Psoas muscle (tissue), 8 donors: Measurements from ENCODE around the gene SF3A2. TPM values are rescaled to one million over a fixed set of nuclear protein-coding genes. Genes with fewer than 3 reads are reported as not detected.

Experiments used
- ATAC-seq, 4 donors: fragments of 200-7000 bp; cut with Tn5 transposase; one replicate each; pipeline ENCODE4 v1.9.1; 2020; ENCODE audit warnings: moderate library complexity in 3 of 4, mild to moderate bottlenecking in 2 of 4
- DNase-seq, 2 donors: peaks; one replicate each; pipeline ENCODE4 v3.0.0-alpha.2; 2020
- H3K27ac ChIP-seq: fragments of 200-600 bp; one replicate; pipeline ENCODE4 v1.8.0; 2022
- H3K27me3 ChIP-seq, 3 donors: fragments of 200-600 bp in 1 of 3; one replicate each; pipeline versions ENCODE4 v1.6.1 to v1.8.0; 2013 to 2022; ENCODE audit warnings: low read length in 2 of 3, mild to moderate bottlenecking in 2 of 3, moderate library complexity in 1 of 3; ENCODE audit not compliant: insufficient read depth in 3 of 3
- H3K36me3 ChIP-seq, 2 donors: fragments of 200-600 bp in 1 of 2; one replicate each; pipeline versions ENCODE4 v1.6.1 to v1.8.0; 2013 to 2022; ENCODE audit warnings: low read depth in 1 of 2, mild to moderate bottlenecking in 1 of 2, moderate library complexity in 1 of 2; ENCODE audit not compliant: insufficient read depth in 1 of 2
- H3K4me1 ChIP-seq: fragments of 200-600 bp; one replicate; pipeline ENCODE4 v1.8.0; 2022
- H3K4me3 ChIP-seq: fragments of 200-600 bp; one replicate; pipeline ENCODE4 v1.8.0; 2022; ENCODE audit warnings: mild to moderate bottlenecking
- H3K9me3 ChIP-seq: fragments of 200-600 bp; one replicate; pipeline ENCODE4 v1.8.0; 2022
- CTCF ChIP-seq: fragments of 200-600 bp; IDR thresholded peaks from one replicate; pipeline ENCODE4 v1.8.0; 2022; ENCODE audit warnings: antibody characterized with exemption
- WGBS, 3 donors: extraction: QIAGEN DNeasy Blood & Tissue Kit; methylation state at CpG; one replicate each; pipeline versions ENCODE4 v1.1.6 to v1.1.7; 2013; 5-methylcytosine and 5-hydroxymethylcytosine counted together
- intact Hi-C, 2 donors: fragments of 100-400 bp; cut with DNase I; formaldehyde crosslinking; loops; one replicate each; pipeline versions ENCODE4 v1.11.0 to v1.14.2; 2022
- polyA plus RNA-seq, 3 donors: library from polyadenylated mRNA; stranded (reverse); fragments of 200-250 nt; gene quantifications; one replicate each; pipeline ENCODE4 v1.2.3, GENCODE V29; 2013
- total RNA-seq, 4 donors: library from RNA; stranded (reverse); fragmentation: NEBNext Ultra II Directional in 2 of 4; extraction: Animal tissue kit (Norgen Biotek cat#: 25700) in 2 of 4; gene quantifications; one replicate each; pipeline versions ENCODE4 v1.2.1 to v1.2.4, GENCODE V29; 2021 to 2023
- donor health status: healthy with polysubstance abuse.
- donor health status: DM: no; HTN: no; CAD: no; lungs with moderate emphysema.
- donor health status: Bipolar disorder and iron deficiency.
- donor health status: healthy.
- donor health status: DM: yes; HTN: yes; CAD: no.
- donor health status: DM: no; HTN: no; CAD: no.
- donor health status: DM: no; HTN: no; CAD: no.
- donor health status: DM: yes; HTN: yes; CAD: no.

Gene SF3A2
- total and polyA plus RNA-seq, 7 donors = 25.9 to 46.8 (median 33.6) TPM

- intact Hi-C loops = no loop called here
- Histone ChIP-seq H3K36me3 (peaks cover 0 to 23% of the 10 kb centered on the region in 2 donors), H3K27me3 (no peaks in the 10 kb centered on the region), H3K9me3 (no peaks in the 10 kb centered on the region), H3K4me3 (peak overlapping the region; percentile 97), H3K27ac (peak overlapping the region; percentile 99), H3K4me1 (peaks cover 38% of the 10 kb centered on the region)
- 2 to 3% (median 2%) methylated on average over 18 to 19 of the region's 19 CpGs for WGBS, 3 donors
- TF ChIP-seq CTCF = no peak
- no peak for DNase-seq
- ATAC-seq = no peak
Measured at GRCh38 chr19:2268861-2269243, 32.2 kb downstream of the SF3A2 start.

GRCh38 chr19:2269244-2270156 is 32.9 kb downstream of the SF3A2 start:
- H3K27ac ChIP-seq = peak overlapping the region; percentile 99
- DNase-seq = peak; percentile 99 to 100
- no peaks in the 10 kb centered on the region for H3K27me3 ChIP-seq
- H3K9me3 ChIP-seq = no peaks in the 10 kb centered on the region
- TF ChIP-seq CTCF = no peak
- peaks cover 45% of the 10 kb centered on the region for H3K4me1 ChIP-seq
- 0 to 1% (median 1%) methylated on average over 80 to 103 of the region's 103 CpGs for WGBS, 3 donors
- intact Hi-C loops = loop anchor here (5.0 to 10.0 kb wide), 2 partner anchors 112 to 115 kb away; partner anchors contain the start of gene AP3D1 (in 1 of the 2)
- H3K36me3 ChIP-seq = peaks cover 0 to 23% of the 10 kb centered on the region in 2 donors
- ATAC-seq = peak; percentile 84 to 91 (median 86)
- H3K4me3 ChIP-seq = peak overlapping the region; percentile 97

GRCh38 chr19:2270157-2270422 is 33.5 kb downstream of the SF3A2 start:
- peaks cover 49% of the 10 kb centered on the region for H3K4me1 ChIP-seq
- intact Hi-C loops = loop anchor here (5.0 to 10.0 kb wide), 2 partner anchors 113 to 115 kb away; partner anchors contain the start of gene AP3D1 (in 1 of the 2)

GRCh38 chr19:2270423-2271233 is 34.0 kb downstream of the SF3A2 start:
- no peak for TF ChIP-seq CTCF
- Histone ChIP-seq H3K27me3 (no peaks in the 10 kb centered on the region), H3K4me1 (peaks cover 54% of the 10 kb centered on the region), H3K27ac (peak overlapping the region; percentile 99), H3K4me3 (peak overlapping the region; percentile 97), H3K9me3 (no peaks in the 10 kb centered on the region), H3K36me3 (peaks cover 0 to 23% of the 10 kb centered on the region in 2 donors)
- intact Hi-C loops = loop anchor here (5.0 to 10.0 kb wide), 2 partner anchors 113 to 116 kb away; partner anchors contain the start of gene AP3D1 (in 1 of the 2)
- WGBS, 3 donors = 1% methylated on average over 56 to 88 of the region's 88 CpGs
- peak; percentile 43 to 53 (median 52) for ATAC-seq
- peak; percentile 91 to 95 for DNase-seq

More at GRCh38 chr19:2270157-2270422, 33.5 kb downstream of the SF3A2 start:
- Histone ChIP-seq H3K27me3 (no peaks in the 10 kb centered on the region), H3K27ac (peak overlapping the region; percentile 99), H3K9me3 (no peaks in the 10 kb centered on the region), H3K36me3 (peaks cover 0 to 23% of the 10 kb centered on the region in 2 donors), H3K4me3 (peak overlapping the region; percentile 97)
- no peak for TF ChIP-seq CTCF
- WGBS, 3 donors = 0 to 2% (median 0%) methylated on average over 21 to 30 of the region's 30 CpGs
- ATAC-seq (peak in 1 of 4 donors; percentile 22), DNase-seq (peak; percentile 79 to 85)
